ENCODE results near the gene ATRX.
"Not testable (repeated sequence)": the region's sequence is repeated elsewhere in the genome, so short reads cannot be mapped to it uniquely, and the experiment has no call there.

Gene ATRX

DNA sequence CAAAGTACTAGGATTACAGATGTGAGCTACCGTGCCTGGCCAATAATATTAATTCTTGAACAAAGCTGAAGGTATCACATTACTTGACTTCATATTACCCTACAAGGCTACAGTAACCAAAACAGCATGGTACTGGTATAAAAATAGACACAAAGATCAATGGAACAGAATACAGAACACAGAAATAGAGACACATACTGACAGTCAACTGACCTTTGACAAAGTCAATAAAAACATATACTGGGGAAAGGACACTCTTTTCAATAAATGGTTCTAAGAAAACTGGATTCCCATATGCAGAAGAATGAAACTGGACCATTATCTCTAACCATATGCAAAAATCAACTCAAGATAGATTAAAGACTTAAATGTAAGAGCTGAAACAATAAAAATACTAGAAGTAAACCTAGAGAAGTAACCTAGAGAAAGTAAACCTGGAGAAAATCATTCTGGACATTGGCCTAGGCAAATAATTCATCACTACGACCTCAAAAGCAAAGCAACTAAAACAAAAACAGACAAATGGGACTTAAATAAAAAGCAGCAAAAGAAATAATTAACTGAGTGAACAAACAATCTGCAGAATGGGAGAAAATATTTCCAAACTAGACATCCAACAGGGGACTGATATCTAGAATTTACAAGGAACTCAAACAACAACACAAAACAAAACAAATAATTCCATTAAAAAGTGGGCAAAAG, 182.2 kb downstream of the ATRX start:
- no peak for DNase-seq

DNA sequence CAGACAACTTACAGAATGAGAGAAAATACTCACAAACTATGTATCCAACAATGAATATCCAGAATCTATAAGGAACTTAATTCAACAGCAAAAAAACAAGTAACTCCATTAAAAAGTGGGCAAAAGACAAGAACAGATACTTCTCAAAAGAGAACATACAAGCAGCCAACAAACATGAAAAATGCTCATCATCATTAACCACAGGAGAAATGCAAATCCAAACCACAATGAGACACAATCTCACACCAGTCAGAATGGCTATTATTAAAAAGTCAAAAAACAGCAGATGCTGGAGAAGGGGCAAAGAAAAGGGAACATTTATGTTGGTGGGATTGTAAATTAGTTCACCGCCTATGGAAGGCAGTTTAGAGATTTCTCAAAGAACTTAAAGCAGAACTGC, 188.5 kb downstream of the ATRX start:
- DNase-seq = no peak

DNA sequence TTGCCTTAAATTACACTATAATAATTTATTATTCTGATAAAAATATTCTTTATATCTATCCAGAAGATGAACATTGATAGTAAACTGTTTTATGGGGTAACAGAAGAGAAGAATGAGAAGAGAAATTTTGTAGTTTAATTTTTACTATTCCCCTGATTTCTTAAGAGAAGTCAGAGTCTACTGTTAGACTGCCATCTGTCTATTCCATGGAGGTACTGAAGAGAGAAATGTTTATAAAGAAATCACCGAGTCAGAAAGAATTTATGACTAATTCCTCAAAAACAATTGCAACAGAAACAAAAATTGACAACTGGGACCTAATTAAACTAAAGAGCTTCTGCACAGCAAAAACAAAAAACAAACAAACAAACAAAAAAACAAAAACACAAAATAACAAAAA, 188.9 kb downstream of the ATRX start:
- DNase-seq = no peak

DNA sequence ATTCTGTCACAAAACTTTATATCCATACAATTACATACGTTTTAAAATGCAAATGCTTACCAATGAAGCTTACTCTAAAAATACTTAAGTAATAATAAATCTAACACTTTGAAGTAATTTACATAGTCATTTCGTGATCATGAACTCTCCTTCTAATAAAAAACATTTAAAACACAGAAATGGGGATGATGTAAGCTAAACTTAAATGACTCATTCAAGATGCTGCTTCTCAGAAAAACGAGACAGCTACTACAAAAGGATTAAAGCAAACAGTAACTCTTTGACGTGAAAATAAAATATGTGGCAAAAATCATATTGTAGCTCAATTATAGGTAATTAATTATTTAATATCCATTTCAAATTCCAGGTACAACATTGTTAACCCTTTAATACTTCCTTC, 190.2 kb downstream of the ATRX start:
- no peak for DNase-seq

DNA sequence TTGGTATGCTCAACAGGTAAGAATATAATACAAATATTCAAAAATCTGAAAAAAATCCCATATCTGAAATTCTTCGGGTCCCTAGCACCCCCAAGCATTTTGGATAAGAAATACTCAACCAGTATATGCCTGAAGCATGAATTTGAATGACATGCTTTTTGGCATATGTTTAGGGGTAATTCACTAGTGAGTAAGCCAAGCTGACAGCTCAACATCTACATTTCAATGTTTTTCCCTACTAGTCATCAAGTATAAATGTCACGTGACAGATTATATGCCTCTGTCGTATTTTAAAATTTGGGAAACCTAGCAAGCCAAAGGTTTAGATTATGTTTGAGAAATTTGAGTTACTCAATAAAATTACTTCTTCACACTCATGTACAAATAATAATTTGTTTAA, 213.7 kb downstream of the ATRX start:
- no peak for DNase-seq

DNA sequence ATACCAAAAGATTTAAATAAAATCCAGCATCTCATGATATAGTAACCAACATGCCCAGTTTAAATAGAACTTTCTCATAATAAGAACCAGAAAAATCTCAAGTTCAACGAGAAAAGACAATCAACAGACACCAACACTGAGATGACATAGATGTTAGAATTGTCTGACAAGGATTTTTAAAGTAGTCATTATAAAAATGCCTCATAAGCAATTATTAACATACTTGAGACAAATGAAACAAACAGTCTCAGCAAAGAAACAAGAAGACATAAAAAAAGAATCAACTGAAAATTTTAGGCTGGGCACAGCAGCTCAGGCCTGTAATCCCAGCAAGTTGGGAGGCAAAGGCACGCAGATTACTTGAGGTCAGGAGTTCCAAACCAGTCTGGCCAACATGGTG, 220.7 kb downstream of the ATRX start:
- DNase-seq = no peak

DNA sequence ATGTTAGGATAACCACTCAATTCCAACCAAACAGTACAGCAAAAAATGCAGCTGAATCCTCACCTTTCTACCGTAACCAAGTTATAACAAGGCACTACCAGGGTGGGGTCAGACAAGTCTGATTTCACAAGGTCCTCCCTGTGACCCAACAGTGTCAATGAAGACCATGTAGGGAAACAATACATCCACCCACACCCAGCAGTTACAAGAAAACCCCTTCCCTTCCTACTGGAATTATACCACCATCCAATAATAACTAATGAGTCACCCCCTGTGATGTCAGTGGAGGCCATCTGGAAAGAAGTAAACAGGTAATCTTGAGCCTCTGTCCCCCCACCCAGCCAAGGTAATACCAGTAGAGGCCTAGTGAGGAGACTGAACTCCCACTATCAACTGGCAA, 221.2 kb downstream of the ATRX start:
- no peak for DNase-seq

DNA sequence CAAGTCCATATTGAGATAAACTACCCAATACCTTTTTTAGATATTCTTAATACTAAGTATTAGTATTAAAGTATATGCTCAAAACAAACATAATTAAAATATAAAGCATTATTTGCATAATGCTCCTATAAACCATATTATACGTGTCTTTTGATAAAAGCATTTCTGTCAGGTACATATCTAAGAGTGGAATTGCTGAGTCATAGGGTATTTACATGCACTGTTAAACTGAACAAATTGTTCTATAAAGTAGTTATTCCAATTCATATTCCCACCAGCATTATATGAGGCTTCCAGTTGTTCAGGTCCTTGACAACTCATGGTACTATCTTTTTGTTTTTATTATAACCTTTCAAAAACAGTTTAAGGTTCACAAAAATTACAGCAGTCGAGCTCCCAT, 224.6 kb downstream of the ATRX start:
- no peak for DNase-seq

DNA sequence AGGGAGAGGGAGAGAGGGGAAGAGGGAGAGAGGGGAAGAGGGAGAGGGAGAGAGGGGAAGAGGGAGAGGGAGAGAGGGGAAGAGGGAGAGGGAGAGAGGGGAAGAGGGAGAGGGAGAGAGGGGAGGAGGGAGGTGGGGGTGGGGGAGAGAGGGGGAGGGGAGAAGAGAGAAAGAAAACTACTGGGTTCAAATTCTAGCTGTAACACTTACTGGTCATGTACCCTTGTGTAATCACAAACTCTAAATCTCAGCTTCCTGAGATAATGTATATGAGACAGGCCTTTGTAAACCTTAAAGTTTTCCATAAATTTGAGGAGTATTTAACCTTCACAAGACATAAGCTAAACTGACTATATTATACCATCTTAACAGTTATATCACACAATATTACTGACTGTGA, 229.7 kb downstream of the ATRX start:
- DNase-seq = no peak

DNA sequence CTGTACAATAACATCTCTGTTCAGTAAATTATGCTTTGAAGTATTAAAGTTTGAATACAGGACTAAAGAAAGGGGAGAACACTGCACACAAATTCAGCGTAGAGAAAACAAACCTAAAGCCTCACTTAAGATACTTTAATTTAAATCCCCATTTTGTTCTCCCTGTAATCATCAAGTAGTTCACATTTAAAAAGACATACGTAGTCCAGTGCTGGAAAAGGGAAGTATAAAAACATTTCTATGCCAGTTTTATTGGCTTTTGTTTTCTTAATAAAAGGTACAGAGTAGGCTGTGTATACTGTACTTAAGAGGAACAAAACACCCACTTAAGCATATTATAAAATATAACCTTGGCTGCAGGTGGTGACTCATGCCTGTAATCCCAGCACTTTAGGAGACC, 237.3 kb downstream of the ATRX start:
- DNase-seq = no peak

DNA sequence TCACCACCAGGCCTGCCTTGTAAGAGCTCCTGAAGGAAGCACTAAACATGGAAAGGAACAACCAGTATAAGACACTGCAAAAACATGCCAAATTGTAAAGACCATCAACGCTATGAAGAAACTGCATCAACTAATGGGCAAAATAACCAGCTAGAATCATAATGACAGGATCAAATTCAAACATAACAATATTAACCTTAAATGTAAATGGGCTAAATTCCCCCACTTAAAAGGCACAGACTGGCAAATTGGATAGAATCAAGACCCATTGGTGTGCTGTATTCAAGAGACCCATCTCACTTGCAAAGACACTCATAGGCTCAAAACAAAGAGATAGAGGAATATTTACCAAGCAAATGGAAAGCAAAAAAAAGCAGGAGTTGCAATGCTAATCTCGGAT, 246.2 kb downstream of the ATRX start:
- DNase-seq = not testable (repeated sequence)

DNA sequence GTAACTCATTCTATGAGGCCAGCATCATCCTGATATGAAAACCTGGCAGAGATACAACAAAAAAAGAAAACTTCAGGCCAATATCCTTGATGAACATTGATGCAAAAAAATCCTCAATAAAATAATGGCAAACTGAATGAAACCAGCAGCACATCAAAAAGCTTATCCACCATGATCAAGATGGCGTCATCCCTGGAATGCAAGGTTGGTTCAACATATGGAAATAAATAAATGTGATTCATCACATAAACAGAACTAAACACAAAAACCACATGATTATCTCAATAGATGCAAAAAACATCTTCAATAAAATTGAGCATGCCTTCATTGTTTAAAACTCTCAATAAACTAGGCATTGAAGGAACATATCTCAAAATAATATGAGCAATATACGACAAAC, 254.8 kb downstream of the ATRX start:
- not testable (repeated sequence) for DNase-seq

DNA sequence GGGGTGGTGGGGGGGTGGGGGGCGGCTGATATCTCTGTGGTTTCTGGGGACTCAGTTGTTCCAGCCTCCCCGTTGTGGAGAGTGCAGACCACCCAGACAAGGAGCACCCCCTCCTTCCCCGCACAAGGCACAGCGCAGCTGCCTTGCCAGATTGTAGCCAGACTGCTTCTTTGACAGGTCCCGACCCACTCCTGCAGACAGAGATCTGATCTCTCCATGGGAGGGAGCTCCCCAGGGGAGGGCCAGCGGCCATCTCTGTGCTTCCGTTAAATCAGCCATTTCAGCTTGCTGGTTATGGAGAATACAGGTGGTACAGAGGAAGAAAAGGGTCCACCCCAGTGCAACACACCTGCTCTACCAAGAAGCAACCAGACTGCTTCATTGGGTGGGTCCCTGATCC, 258.0 kb downstream of the ATRX start:
- no peak for DNase-seq

DNA sequence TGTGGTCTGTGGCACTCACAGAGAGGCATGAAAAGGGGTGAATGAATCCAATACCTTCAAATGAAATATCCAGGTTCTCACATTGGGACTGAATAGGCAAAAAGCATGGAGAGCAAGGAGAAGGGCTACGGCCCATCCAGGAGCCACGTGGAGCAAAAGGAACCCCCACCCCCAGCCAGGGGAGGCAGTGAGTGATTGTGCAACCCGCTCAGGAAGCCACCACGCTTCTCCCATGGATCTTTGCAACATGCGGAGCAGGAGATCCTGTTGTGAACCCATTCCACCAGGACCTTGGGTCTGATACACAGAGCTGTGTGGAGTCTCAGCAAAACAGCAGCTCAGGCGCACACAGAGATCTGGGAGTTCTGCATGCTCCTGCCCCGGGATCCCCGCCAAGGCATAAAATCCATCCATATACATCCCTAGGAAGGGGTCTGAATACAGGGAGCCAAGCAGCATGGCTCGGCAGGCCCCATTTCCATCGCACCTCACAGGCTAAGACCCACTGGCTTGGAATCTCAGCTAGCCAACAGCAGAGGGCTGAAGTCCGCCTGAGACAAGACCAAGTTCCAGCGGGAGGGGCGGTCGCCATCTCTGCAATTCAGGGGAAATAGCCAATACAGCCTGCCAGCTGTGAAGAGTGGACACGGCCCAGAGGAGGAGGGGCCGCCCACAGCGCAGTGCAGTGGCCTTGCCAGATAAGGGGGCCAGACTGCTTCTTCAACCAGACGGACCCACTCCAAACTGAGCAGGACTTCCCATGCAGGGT, 258.6 kb downstream of the ATRX start:
- DNase-seq = no peak

DNA sequence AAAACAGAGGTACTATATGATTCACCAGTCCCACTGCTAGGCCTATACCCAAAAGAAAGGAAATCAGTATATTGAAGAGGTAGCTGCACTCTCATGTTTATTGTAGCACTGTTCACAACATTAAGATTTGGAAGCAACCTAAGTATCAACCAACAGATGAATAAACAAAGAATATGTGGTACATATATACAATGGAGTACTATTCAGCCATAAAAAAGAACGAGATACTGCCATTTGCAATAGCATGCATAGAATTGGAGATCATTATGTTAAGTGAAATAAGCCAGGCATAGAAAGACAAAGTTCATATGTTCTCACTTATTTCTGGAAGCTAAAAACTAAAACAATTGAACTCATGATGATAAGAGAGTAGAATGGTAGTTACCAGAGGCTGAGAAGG, 266.3 kb downstream of the ATRX start:
- no peak for DNase-seq

DNA sequence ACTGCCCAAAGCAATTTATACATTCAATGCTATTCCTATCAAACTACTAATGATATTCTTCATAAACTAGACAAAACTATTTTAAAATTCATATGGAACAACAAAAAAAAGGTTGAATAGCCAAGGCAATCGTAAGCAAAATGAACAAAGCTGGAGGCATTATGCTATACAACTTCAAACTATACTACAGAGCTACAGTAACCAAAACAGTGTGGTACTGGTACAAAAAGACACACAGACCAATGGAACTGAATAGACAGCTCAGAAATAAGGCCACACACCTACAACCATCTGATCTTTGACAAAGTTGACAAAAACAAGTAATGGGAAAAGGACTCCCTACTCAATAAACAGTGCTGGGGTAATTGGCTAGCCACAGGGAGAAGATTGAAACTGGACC, 271.8 kb downstream of the ATRX start:
- DNase-seq = no peak

DNA sequence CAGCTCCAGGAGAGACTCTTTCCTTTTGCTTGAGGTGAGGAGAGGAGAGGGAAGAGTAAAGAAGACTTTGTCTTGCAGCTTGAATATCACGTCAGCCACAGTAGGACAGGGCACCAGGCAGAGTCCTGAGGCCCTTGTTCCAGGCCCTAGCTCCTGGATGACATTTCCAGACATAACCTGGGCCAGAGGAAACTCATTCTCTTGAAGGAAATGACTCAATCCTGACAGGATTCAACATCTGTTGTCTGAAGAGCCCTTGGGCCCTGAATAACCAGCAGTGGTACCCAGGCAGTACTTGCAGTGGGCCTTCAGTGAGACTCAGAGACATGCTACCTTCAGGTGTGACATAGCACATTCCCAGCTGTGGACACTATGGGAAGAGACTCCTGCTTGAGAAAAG, 276.0 kb downstream of the ATRX start:
- DNase-seq = no peak

DNA sequence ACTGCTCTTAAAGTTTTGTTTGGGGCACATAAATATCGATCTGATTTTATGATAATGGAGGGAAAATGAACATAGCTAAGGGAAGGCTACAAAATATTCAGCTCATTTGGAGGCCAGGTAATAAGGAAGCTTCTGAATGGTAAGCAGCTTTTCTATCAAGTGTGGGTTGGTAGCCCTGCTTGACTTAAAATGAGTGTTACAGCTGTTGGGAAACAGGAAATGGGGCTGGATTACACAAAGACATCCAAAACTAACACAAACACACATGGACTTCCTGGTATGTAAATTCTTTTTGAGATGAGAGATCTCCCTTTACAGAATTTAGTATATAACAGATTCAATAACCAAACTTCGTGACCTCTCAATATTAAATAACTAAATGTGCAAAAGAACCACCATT, 280.8 kb downstream of the ATRX start:
- DNase-seq = no peak

DNA sequence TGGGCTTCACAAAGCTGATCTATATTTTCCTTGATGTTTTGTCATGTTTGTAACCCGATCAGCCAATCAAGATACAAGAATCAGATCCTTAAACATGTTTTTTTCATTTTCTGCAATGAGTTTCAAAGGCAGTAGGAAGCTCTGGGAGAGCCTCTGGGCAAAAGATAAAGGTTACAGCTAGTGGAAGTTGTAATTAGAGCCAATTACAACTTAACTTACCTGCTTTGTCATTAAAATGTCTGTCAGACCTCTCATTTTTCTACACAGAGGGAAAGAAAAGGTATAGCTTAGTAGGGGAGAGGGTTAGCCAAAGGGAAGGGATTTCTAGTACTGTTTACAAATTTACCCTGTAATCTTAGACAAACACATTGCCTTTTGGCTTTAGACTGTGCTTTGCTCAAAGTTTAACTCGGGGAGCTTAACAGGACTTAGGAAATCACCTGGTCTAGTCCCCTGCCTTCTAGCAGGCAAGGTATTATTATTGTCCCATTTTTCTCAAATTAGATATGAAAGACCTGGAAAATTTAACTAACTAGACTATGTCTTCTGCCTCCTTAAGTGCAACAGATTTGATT, 283.0 kb downstream of the ATRX start:
- no peak for DNase-seq

DNA sequence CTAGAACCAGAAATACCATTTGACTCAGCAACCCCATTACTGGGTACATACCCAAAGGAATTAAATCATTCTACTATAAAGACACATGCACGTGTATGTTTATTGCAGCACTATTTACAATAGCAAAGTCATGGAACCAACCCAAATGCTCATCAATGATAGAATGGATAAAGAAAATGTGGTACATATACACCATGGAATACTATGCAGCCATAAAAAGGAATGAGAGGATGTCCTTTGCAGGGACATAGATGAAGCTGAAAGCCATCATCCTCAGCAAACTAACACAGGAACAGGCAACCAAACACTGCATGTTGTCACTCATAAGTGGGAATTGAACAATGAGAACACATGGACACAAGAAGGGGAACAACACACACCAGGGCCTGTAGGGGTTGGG, 285.9 kb downstream of the ATRX start:
- not testable (repeated sequence) for DNase-seq

DNA sequence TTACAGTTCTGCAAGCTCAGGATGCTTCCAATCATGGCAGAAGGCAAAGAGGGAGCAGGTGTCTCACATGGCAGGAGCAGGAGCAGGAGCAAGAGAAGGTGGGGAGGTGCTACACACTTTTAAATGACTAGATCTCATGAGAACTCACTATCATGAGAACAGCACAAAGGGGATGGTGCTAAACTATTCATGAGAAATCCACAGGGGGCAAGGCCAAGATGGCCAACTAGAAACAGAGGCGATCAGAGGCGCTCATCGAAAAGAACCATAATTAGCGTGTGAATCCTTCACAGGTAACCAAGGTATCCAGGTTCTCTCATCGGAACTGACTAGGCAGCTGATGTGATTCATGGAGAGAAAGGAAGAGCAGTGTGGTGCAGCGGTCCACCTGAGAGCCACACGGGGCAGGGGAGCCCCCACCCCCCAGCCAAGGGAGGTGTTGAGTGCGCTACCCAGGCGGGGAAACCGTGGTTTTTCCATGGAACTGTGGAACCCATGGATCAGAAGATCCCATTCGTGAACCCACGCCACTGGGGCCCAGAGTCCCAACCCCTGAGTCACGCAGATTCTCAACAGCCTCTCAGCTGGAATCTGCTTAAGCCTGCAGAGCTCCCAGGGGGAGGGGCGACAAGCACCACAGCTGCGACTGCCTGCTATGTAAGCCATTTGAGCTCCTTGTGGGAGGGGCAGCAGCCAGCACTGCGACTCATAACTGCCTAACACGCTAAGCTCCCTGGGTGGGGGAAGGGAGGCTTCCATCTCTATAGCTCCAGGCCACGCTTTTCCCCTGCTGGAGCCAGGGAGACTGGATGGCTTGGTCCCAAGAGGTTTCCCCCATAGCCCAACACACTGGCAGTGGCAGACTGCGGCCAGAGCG, 292.1 kb downstream of the ATRX start:
- DNase-seq = no peak

DNA sequence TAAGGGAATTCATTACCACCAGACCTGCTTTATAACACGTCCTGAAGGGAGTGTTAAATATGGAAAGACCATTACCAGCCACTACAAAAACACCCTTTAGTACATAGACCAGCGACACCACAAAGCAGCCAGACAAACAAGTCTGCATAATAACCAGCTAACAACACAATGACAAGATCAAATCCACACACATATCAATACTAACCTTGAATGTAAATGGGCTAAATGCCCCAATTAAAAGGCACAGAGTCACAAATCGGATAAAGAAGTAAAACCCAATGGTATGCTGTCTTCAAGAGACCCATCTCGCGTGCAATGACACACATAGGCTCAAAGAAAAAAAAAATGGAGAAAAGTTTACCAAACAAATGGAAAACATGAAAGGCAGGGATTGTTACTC, 302.0 kb downstream of the ATRX start:
- no peak for DNase-seq

DNA sequence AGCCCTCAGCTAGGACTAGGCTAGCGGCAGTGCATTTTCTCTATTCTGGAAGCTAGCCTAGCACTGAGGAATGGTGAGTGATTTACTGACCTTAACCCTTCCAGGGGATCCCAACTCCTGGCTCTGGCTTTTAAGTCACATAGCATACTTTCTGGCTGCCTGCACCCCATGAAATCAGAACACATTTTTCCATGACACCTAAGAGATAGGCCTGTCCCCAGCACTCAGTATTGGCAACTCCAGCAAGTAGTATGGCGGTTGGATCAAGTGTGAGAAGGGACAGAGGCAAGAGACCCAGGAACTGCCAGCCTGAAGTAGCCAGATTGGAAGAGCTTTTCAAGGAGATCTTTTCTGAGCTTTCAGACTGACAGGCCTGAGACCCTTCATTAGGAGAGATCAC, 330.6 kb downstream of the ATRX start:
- DNase-seq = no peak

All from activated gamma-delta T cell (primary cell).